CD14-positive monocyte (primary cell): Measurements from ENCODE around the gene ADGRF4. TPM values are rescaled to one million over a fixed set of nuclear protein-coding genes. Genes with fewer than 3 reads are reported as not detected.

Experiments
- DNase-seq, 3 donors: peaks; one replicate each; pipeline ENCODE4 v3.0.0-alpha.2; 2011 to 2022
- H2AFZ ChIP-seq: 2 replicates; pipeline ENCODE4 v1.6.0; 2012; ENCODE audit warnings: mild to moderate bottlenecking, low read depth, low read length, inconsistent platforms; ENCODE audit not compliant: insufficient read depth, poor library complexity, severe bottlenecking
- H3K27ac ChIP-seq, 2 donors: 1 replicate in 1 of 2; 2 replicates in 1 of 2; pipeline ENCODE4 v1.5.1; 2012 to 2013; ENCODE audit warnings: low read length in 2 of 2, control low read depth in 1 of 2, inconsistent platforms in 1 of 2, low read depth in 1 of 2, mild to moderate bottlenecking in 1 of 2
- H3K27me3 ChIP-seq, 2 donors: one replicate each; pipeline versions ENCODE4 v1.6.0 to v1.6.1; 2011 to 2013; ENCODE audit warnings: low read length in 2 of 2; ENCODE audit not compliant: control insufficient read depth in 2 of 2, insufficient read depth in 2 of 2
- H3K36me3 ChIP-seq, 2 donors: replicated peaks in 1 of 2; 1 replicate in 1 of 2; 2 replicates in 1 of 2; pipeline versions ENCODE4 v1.5.1 to v1.6.1; 2012 to 2013; ENCODE audit warnings: low read length in 2 of 2, control low read depth in 1 of 2, inconsistent platforms in 1 of 2, mild to moderate bottlenecking in 1 of 2; ENCODE audit not compliant: insufficient read depth in 2 of 2, control insufficient read depth in 1 of 2
- H3K4me1 ChIP-seq, 2 donors: 1 replicate in 1 of 2; 2 replicates in 1 of 2; pipeline versions ENCODE4 v1.5.1 to v1.6.1; 2012 to 2013; ENCODE audit warnings: low read length in 2 of 2, control low read depth in 1 of 2, inconsistent platforms in 1 of 2, mild to moderate bottlenecking in 1 of 2, moderate library complexity in 1 of 2; ENCODE audit not compliant: insufficient read depth in 2 of 2, control insufficient read depth in 1 of 2
- H3K4me2 ChIP-seq: replicated peaks from 2 replicates; pipeline ENCODE3; 2012; ENCODE audit warnings: low read length, moderate library complexity, mild to moderate bottlenecking; ENCODE audit not compliant: poor library complexity, severe bottlenecking; ENCODE audit errors: extremely low read depth
- H3K4me3 ChIP-seq, 3 experiments: fragments of 200-600 bp in 1 of 3; sonication (generic) in 1 of 3; replicated peaks in 1 of 3; 1 replicate in 2 of 3; 2 replicates in 1 of 3; pipeline ENCODE4 v1.5.1; 2011 to 2013; ENCODE audit warnings: low read length in 3 of 3, mild to moderate bottlenecking in 3 of 3, control low read depth in 2 of 3, low read depth in 2 of 3, inconsistent platforms in 1 of 3, moderate library complexity in 1 of 3
- H3K79me2 ChIP-seq: 2 replicates; pipeline ENCODE4 v1.6.0; 2012; ENCODE audit warnings: mild to moderate bottlenecking, control low read depth, inconsistent platforms, low read length, moderate library complexity; ENCODE audit not compliant: insufficient read depth
- H3K9ac ChIP-seq: 2 replicates; pipeline ENCODE4 v1.6.0; 2017; ENCODE audit warnings: low read length, mild to moderate bottlenecking; ENCODE audit not compliant: insufficient read depth, poor library complexity, severe bottlenecking
- H3K9me3 ChIP-seq, 2 donors: replicated peaks in 1 of 2; 1 replicate in 1 of 2; 2 replicates in 1 of 2; pipeline versions ENCODE4 v1.5.1 to v1.6.1; 2012 to 2013; ENCODE audit warnings: low read length in 2 of 2, control low read depth in 1 of 2; ENCODE audit not compliant: control insufficient read depth in 1 of 2, insufficient read depth in 1 of 2
- H4K20me1 ChIP-seq: 2 replicates; pipeline ENCODE4 v1.6.0; 2012; ENCODE audit warnings: mild to moderate bottlenecking, low read length, control low read depth, moderate library complexity; ENCODE audit not compliant: insufficient read depth
- H3K27ac Mint-ChIP-seq, 7 donors: one replicate each; pipeline ENCODE4 v1.8.0; 2020; ENCODE audit warnings: mild to moderate bottlenecking in 7 of 7, mixed read lengths in 7 of 7, moderate library complexity in 6 of 7, inconsistent platforms in 2 of 7
- H3K27me3 Mint-ChIP-seq, 3 donors: one replicate each; pipeline ENCODE4 v1.8.0; 2021 to 2022; ENCODE audit warnings: low read depth in 3 of 3, mild to moderate bottlenecking in 3 of 3, mixed read lengths in 3 of 3, moderate library complexity in 3 of 3, inconsistent platforms in 1 of 3
- H3K36me3 Mint-ChIP-seq, 2 donors: one replicate each; pipeline ENCODE4 v1.8.0; 2020; ENCODE audit warnings: mixed read lengths in 2 of 2, inconsistent platforms in 1 of 2, mild to moderate bottlenecking in 1 of 2
- H3K4me1 Mint-ChIP-seq: one replicate; pipeline ENCODE4 v1.8.0; 2020; ENCODE audit warnings: mild to moderate bottlenecking, mixed read lengths
- H3K4me3 Mint-ChIP-seq, 2 donors: one replicate each; pipeline ENCODE4 v1.8.0; 2020; ENCODE audit warnings: mild to moderate bottlenecking in 2 of 2, mixed read lengths in 2 of 2, moderate library complexity in 1 of 2
- H3K9me3 Mint-ChIP-seq, 7 donors: one replicate each; pipeline ENCODE4 v1.8.0; 2020 to 2022; ENCODE audit warnings: mixed read lengths in 7 of 7, mild to moderate bottlenecking in 6 of 7, moderate library complexity in 6 of 7, inconsistent platforms in 2 of 7
- WGBS: methylation state at CpG from one replicate; pipeline ENCODE4 v1.1.5; 2013; ENCODE audit warnings: missing lambda C conversion rate; ENCODE audit not compliant: insufficient coverage; 5-methylcytosine and 5-hydroxymethylcytosine counted together
- intact Hi-C, 2 donors: fragments of 100-400 bp; cut with micrococcal nuclease; formaldehyde crosslinking; loops; one replicate each; pipeline versions ENCODE4 v1.15.0 to v1.15.1; 2023
- polyA plus RNA-seq, 3 donors: library from polyadenylated mRNA; depleted of rRNA in 1 of 3; unstranded in 2 of 3; stranded (reverse) in 1 of 3; fragments of 300-500 nt in 2 of 3; fragments of >200 nt in 1 of 3; fragmentation: Illumina TruSeq in 2 of 3; gene quantifications; 1 replicate in 2 of 3; 2 replicates in 1 of 3; pipeline ENCODE4 v1.2.3, GENCODE V29; 2012 to 2021
- TF ChIP-seq, protein P1 (sequence below): fragments of 200-600 bp; IDR thresholded peaks from one replicate; pipeline ENCODE4 v1.8.0; 2022; ENCODE audit warnings: antibody characterized with exemption, mild to moderate bottlenecking

The ADGRF4 gene
- polyA plus RNA-seq, 3 donors: not detected

GRCh38 chr6:47724300-47724699 lies 25.9 kb downstream of the ADGRF4 start:
- H3K27ac Mint-ChIP-seq: no peak overlapping the region
- H3K36me3 Mint-ChIP-seq: no peaks in the 10 kb centered on the region
- no peak for DNase-seq
- Histone ChIP-seq H3K9ac (no peak overlapping the region), H3K4me1 (no peaks in the 10 kb centered on the region), H2AFZ (no peak overlapping the region), H4K20me1 (no peaks in the 10 kb centered on the region), H3K9me3 (no peaks in the 10 kb centered on the region), H3K27me3 (no peaks in the 10 kb centered on the region), H3K4me2 (no peak overlapping the region), H3K36me3 (no peaks in the 10 kb centered on the region), H3K79me2 (no peaks in the 10 kb centered on the region), H3K27ac (no peak overlapping the region), H3K4me3 (no peak overlapping the region)
- 97% methylated on average over 2 of the region's 2 CpGs for WGBS
- intact Hi-C loops: no loop called here
- peaks cover 7 to 8% (median 8%) of the 10 kb centered on the region in 3 donors for H3K27me3 Mint-ChIP-seq
- no peak overlapping the region for H3K4me3 Mint-ChIP-seq
- H3K4me1 Mint-ChIP-seq: no peaks in the 10 kb centered on the region
- TF ChIP-seq, protein P1, sequence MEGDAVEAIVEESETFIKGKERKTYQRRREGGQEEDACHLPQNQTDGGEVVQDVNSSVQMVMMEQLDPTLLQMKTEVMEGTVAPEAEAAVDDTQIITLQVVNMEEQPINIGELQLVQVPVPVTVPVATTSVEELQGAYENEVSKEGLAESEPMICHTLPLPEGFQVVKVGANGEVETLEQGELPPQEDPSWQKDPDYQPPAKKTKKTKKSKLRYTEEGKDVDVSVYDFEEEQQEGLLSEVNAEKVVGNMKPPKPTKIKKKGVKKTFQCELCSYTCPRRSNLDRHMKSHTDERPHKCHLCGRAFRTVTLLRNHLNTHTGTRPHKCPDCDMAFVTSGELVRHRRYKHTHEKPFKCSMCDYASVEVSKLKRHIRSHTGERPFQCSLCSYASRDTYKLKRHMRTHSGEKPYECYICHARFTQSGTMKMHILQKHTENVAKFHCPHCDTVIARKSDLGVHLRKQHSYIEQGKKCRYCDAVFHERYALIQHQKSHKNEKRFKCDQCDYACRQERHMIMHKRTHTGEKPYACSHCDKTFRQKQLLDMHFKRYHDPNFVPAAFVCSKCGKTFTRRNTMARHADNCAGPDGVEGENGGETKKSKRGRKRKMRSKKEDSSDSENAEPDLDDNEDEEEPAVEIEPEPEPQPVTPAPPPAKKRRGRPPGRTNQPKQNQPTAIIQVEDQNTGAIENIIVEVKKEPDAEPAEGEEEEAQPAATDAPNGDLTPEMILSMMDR: no peak
- peaks cover 0 to 9% (median 4%) of the 10 kb centered on the region in 7 donors for H3K9me3 Mint-ChIP-seq

GRCh38 chr6:47727391-47727790 lies 29.0 kb downstream of the ADGRF4 start:
- no peaks in the 10 kb centered on the region for H3K79me2 ChIP-seq
- no peaks in the 10 kb centered on the region for H3K27me3 ChIP-seq
- H3K27ac ChIP-seq: no peak overlapping the region
- H3K4me3 Mint-ChIP-seq: no peak overlapping the region
- H3K27me3 Mint-ChIP-seq: peaks cover 0 to 10% (median 2%) of the 10 kb centered on the region in 3 donors
- H3K4me1 ChIP-seq: no peaks in the 10 kb centered on the region
- intact Hi-C loops: no loop called here
- H3K36me3 ChIP-seq: no peaks in the 10 kb centered on the region
- H3K27ac Mint-ChIP-seq: no peak overlapping the region
- no peaks in the 10 kb centered on the region for H4K20me1 ChIP-seq
- WGBS: no CpG with 5 or more reads among the region's 2 CpGs
- no peaks in the 10 kb centered on the region for H3K9me3 ChIP-seq
- no peak overlapping the region for H3K4me2 ChIP-seq
- no peak for DNase-seq
- H3K36me3 Mint-ChIP-seq: no peaks in the 10 kb centered on the region
- H2AFZ ChIP-seq: no peak overlapping the region
- H3K4me1 Mint-ChIP-seq: no peaks in the 10 kb centered on the region
- H3K9me3 Mint-ChIP-seq: peaks cover 0 to 2% (median 0%) of the 10 kb centered on the region in 7 donors
- H3K9ac ChIP-seq: no peak overlapping the region
- H3K4me3 ChIP-seq: no peak overlapping the region
- TF ChIP-seq, protein P1: no peak
